ENCODE data around the gene CACNA1D.

Gene CACNA1D

DNA sequence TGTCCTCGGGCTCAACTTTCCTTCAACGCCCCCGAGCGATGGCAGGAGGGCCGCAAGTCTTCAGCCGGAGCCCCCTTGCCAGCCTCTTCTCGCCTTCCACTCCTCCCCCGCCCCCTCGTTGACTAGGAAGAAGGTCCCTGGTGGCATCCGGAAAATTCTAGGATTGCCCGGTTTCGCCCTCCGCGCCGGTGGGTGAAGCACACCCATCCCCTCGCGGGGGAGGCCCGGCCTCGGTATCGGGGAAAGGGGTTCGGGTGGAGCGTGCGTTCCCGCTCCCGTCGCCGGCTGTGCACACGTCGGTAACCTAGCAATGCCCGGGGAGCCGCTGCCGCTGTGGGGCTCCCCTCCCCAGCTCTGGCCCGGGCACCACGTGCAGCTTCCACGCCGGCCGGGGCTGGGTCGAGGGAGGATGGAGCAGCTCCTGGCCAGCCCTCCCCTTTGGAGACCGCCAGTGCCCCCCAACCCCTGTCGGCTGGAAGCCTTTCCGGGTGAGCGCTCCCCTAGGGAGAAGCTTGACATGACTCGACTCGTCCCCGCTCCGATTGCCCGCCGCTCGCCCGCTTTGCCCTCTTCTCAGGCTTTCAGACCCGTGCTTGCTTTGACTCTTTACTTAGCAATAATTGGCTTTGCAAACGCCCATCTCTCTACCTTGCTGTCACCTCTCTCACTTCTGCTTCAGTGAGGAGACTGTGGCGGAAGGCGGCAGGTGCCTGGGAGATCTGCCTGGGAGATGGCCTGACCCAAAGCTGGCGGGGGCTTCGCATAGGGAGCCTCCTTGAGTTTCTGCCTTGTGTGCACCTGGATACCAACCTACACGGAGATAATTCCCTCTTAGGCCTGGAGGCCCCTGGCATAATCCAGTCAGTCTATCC is 1.3 kb downstream of the CACNA1D start:
- no peak for DNase-seq

DNA sequence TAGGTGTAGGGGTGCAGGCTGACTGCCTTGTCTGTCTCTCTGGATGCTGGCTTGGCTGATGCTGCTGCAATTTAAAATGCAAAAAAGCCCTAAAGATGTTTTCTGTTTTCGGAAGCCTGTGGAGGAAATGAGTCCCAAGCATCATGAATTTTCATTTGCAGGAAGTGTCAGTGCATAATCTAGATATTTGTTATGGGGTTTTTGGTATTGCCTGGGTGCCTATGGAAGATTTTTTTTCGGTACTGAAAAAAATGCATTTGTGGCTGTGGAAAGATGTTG is 1.9 kb downstream of the CACNA1D start:
- no peak for DNase-seq

DNA sequence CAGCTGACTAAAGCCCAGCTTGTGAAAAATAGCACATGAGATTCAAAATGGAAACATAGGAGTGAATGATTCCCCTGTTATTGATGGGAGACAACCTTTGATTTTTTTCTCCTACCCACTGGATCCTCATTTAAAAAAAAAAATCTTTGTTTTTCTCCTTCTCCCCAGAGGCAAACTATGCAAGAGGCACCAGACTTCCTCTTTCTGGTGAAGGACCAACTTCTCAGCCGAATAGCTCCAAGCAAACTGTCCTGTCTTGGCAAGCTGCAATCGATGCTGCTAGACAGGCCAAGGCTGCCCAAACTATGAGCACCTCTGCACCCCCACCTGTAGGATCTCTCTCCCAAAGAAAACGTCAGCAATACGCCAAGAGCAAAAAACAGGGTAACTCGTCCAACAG is 2.6 kb downstream of the CACNA1D start:
- DNase-seq = no peak

DNA sequence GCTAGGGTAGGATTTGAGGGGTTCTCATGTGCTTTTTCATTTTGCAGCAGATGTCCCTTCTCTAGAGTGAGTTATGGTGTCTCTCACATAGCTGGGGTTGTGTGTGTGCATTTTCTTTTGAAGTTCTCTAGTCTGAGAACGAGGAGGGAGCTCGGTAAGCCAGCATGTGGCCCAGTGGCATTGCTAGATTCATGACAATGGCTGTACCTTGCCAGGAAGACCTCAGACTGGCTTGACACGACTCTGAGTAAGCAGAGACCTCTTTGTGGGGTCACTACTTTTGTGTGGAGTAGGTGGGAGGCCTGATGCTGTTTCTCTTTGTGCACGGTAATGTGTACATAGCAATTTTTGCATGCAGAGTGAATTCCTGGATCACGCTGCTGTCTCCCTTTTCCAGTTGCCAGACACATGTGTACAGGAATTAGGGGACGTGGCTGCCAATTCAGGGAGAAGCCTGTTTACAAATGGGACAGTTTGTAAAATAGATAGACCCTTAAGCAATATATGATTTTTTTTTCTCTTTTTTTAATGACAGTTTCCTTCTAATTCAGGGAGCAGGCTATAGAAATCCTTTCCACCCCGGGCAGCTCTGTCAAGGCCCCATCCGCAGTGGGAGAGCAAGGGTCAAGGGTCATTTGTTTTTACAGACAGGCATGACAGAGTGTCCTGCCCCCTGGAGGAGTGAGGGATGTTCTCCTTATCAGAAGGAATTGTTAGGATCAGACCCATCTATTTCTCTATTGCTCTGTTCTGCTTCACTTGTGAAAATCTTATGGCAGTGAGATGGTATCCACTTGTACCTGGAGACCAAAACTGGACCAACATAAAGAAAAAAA is 4.6 kb downstream of the CACNA1D start:
- DNase-seq = no peak

DNA sequence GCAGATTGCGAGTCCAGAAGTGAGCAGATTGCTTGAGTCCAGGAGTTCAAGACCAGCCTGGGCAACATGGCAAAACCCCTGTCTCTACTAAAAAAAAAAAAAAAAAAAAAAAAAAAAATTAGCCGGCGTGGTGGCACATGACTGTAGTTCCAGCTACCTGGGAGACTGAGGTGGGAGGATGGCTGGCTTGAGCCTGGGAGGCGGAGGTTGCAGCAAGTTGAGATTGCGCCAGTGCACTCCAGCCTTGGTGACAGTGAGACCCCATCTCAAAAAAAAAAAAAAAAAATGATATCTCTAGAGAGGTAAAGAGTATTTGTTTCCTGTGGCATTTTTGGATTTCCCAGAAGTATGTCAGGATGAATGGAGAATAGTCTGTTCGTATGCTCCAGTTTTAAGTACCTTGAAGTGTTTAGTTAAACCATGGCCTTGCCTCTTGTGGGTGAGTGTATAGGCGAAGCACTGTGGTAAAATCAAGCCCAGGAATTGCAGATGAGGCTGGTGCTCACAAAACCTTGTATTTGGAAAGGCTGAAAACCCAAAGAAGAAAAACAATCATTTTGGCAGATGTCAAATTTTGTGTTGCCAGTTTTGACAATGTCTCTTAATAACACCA is 5.9 kb downstream of the CACNA1D start:
- DNase-seq = no peak

DNA sequence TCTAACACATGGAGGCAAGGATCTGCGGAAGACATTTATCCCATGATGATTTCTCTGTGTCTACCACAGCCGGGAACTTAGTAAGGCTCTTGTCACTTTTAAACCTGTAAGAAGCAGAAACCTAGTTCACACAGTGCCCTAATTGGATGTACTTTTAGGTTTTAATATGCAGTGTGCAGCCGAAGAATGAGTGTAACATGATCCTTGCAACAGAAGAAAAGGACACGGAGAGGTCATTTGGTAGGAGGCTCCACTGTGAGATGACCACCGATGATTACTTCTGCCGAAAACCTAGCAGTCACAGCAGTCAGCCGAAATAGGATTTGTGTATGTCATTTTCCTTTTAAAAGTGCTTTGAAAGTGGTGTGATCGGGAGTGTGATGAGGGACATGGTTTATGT is 6.8 kb downstream of the CACNA1D start:
- DNase-seq = no peak

DNA sequence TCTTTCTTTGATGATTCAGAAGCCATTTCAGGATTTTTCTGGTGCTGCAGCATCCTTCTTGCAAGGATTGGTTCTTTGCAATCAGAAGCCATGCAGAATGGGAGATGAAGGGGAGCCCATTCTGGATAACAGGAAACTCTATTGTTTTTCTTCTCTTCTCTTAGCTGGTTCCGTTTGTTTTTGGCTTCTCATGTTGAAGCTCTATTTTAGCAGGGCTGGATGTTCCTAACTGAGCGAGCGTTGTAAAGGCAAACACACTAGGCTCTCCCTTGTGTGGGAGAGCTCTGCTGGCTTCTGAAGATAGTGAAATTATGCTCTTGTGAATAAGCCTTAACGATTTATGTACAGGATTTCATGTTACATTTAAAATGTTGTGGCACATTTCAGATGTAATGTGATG is 8.3 kb downstream of the CACNA1D start:
- no peak for DNase-seq

DNA sequence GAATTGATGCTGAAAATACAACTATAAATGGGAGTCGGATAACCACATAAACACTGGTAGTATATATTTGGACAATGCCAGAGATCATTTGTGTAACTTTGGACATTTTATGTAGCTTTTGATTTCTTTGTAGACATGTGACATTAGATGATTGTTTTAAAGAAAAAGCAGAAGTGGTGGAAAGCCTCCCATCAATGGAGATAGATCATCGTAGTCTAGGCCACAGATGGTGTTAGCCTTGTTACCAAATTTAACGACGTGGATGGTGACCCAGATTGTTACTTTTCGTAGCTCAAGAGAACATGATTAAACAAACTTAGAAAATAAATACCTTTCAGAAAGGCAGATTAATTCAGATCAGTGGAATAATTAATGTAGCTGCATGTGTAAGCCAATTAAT is 8.8 kb downstream of the CACNA1D start:
- no peak for DNase-seq

DNA sequence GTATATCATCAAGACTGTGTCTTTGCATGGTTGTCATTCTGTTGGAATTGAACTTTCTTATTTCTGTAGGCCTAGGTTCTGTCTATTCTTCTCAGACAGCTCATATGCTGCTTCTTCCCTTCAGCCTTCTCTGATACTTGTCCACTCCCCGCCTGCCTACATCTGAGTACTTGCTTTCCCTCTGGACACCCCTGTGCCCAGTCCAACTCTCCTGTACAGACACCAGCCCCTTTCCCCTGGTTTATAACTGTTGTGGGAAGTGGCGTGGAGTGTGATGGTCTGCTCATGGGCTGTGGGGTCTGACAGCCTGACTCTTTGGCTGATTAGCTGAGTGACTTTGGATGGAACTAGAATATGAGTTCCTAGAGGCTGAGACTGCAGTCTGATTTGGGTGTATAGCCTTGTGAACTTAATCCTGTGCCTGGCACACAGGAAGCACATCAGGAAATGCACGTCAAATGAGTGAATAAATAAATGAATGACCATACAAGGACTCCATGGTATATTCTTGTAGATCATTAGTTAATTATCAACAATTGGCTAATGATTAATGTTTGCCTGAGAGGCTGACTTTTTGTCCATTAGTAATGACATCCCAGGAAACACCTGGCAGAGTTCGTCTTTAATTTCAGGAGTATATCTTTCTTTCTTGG is 11.8 kb downstream of the CACNA1D start:
- DNase-seq = no peak

DNA sequence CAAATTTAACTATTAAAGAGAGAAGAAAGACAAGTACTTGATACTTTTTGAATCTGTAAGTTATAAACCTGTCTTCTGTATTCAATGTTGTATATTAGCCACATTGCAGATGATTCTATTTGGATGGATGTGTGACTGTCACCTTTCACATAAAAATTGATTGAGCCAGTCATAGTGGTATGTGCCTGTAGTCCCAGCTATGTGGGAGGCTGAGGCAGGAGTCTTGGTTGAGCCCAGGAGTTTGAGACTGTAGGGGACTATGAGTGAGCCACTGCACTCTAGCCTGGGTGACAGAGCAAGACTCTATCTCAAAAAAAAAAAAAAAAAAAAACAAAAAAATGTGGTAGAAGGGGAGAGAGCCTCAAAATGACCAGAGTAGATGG is 12.3 kb downstream of the CACNA1D start:
- DNase-seq = no peak

DNA sequence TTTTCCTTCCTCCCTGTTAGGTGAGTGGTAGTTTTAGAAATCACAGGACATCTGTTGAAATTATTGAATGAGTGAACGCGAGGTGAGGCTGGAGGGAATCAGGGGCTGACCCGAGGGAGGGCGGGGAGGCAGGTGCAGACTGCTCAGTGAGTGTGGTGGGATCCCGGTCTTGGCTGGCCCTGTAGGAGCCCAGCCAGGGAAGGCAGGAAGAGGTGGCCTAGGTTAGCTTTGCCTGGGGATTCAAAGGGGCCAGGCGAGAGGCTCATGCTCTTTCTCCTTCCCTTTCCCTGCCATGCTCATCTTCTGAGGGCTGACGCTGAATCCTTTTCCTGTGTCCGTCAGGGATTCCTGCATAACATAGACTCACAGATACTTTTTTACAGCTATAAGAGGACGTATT is 15.1 kb downstream of the CACNA1D start:
- no peak for DNase-seq

DNA sequence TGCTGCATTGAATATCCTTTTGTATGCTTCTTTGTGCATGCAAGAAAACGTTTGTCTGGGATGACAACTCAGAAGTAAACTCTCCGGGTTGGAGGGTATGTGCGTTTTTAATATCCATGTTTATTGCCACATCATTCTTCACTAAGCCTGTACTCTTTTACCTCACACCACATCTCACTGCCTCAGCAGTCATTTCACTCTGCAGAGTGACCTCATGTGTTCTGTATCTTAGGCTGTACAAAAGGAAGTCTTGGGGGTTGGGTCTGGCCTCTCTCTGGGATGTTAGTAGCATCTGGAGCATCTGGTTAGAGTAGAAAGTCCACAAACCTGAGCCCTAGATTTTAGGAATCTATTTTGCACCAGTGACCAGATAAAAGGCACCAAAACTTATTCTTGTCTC is 16.1 kb downstream of the CACNA1D start:
- DNase-seq = no peak

DNA sequence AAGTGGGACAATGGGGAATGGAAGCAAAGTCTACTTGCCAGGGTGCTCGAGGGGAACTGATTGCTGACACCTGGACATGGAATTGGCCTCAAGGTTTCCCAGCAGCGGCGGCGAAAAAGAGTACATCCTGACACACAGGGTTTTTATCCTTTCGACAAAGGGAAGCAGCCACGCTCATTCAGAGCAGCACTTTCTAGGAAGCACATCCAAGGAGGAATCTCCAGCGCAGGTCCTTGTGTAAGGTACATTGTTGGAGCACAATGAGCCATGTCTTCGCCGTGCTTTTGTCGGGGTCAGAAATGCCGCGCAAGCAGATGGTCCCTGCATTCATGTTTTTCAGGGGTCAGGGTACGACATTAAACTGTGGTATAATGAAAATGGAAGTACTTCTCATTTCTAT is 16.8 kb downstream of the CACNA1D start:
- no peak for DNase-seq

DNA sequence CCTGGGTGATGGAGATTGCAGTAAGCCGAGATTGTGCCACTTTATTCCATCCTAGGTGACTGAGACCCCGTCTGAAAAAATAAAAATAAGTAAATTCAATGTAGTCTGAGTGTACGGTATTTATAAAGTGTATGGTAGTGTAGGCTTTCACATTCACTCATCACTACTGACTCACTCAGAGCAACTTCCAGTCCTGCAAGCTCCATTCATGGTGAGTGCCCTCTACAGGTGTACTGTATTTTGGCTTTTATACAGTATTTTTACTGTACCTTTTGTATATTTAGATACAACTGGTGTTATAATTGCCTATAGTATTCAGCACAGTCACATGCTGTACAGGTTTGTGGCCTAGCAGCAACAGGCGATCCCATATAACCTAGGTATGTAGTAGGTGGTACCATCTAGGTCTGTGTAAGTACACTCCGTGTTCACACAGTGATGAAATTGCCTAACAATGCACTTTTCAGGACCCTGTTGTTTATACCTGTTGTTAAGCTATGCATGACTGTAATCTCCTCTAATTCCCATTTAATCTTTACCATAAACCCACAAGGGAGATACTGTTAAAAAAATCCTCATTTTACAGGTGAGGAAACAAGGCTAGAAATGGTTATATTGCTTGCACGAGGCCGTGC is 19.3 kb downstream of the CACNA1D start:
- no peak for DNase-seq

DNA sequence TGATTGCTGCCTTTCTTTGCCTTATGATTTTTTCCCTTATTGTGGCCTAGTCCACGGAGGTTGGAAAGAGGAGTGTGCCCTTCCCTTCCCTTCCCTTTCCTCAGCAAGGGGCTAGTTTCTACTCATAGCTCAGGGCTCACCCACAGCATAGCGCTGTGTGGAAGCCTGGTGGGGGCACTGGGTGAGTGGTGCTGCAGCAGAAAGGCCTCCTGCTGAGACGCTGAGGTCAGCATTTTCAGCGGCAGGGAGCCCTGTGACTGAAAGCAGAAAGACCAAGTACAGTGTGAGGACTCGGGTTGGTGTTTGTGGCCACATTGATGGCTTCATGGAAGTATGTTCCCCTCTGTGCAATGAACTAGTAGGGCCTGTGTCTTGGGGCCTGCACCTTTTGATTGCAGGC is 21.9 kb downstream of the CACNA1D start:
- no peak for DNase-seq

DNA sequence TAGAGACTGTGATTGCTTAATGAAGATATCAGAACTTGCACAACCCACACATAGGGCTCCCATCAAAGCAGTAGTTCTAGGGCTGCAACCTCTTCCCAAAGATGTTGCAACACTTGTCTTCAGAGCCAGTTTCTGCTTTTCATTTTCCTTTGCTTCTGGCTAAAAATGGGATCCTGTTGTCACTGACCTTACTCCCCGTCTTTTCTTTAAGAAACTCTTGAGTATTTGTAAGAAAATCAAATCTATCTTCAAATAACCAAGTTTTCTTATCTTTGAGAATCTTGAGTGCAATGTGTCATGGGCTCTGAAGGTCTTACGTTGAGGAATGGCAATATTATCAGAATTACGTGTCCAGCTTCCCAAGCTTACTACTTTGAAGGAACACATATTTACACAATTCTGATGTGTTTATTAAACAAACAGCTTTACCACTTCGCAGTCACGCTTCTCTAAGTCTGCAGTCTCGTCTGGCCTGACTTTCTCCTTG is 24.1 kb downstream of the CACNA1D start:
- DNase-seq = no peak

DNA sequence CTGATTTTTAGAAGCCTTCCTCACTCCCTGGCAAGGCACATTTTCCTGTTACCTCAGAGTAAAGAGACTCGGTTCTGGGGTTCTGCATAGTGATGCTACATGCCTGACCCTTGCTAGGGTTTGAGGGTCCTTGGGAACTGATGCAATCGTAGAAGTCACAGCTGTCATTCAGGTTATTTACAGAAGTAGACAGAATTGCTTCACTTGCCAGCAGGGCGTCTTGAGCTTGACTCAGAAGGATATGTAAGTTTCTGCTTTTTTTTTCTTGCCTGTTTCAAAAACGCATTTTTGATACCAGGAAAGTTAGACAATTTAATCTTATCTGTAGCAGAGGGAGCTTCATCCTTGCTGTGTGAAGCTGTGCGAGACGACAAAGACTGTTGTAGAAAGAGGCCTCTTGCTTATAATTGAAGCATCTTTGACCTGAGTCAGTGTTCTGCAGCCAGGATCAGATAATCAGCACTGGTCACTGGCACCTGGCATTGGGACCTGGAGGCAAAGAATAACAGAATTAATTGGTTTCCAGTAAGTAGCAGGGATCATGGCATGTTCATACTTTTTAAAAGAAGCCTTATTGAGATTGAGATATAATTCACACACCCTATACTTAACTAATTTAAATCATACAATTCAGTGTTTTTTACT is 24.8 kb downstream of the CACNA1D start:
- no peak for DNase-seq

DNA sequence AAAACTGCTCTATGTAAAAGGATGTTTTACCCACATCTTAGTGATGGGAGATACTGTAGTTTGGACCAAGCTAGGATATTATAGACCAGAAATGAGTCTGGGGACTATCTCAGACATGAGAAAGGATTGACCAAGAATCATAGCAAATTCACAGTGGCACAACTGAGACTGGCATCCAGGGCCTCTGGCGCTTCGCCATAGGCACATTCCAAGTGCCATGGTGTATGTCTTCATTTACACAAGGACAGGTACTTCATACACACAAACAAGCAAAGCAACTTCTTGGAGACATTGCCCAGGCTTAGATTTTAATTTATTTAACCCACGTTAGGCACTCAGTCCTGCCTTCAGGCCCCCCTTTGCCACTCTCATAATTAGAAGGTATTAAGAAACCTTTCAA is 28.9 kb downstream of the CACNA1D start:
- DNase-seq = no peak

DNA sequence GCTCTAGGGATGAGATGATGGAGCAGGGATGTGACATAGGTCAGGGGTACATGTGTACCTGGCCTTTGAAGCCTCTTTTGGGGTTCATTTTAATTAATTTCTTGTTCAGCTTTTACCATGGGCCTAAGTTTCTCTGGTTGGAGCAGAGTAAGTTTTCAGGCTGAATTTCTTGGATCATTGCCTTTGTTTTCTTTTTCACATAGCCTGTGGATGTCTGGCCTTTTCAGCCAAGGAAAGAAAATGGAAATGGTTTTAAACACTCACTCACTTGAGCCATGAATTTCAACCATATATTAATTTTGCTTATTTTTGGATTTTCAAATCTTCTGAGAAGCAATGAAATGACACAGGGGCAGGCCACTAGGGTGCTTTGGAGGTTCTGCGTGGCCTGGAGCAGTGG is 30.2 kb downstream of the CACNA1D start:
- DNase-seq = no peak

DNA sequence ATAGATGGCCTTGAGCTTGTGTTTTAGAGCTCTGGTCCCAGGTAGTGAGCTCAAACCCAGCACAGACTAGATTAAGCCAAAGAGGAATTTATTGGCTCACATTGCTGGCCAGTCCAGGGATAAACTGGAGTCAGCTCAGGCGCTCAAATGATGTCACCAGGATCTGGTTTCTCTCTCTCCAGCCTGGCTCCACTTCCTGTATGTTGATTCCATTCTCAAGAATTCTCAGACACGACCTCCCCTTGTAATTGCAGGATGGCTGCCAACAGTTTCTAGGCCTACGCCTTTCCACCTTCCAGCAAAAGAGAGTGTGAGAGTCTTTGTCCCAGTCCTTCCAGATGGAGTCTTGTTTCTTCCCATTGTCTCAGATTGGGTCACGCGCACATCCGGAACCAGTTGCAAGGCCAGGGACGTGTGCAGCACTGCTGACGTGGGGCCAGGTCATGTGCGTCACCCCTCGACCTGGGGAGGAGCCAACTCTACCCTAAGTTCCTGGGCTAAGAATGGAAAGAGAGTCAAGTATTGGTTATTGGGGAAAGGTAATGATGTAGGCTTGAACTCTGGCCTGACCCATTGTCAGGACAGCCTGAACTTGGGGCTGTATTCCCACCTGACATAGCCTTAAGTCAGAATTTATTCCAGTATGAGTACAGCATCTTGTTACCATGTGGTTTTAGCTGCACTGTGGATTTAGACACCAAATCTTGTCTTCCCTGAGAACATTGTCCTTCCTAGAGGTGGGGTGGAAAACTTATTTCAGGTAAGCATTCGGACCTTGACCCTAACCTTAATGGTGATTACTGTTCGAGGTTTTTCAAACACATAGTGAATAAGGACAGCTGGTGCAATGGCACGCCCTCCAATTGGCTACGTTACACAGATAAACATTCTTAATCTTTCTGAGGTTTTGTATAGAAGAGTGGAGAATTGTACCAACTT is 31.6 kb downstream of the CACNA1D start:
- no peak for DNase-seq

DNA sequence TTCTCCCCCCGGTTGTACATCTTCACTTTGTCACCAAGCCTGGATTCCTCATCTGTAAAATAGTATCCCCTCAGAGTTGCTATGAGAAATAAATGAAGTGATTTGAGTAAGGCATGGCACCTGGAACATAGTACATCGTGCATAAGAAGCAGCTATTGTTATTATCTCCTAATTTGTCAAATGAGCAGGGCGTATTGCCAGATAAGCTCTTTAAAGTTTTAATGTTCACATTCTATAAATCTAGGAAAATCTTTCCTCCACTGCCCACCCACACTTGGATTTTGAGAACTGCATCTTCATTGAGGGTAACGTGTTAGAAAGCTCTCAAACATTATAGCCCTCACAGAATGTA is 32.3 kb downstream of the CACNA1D start:
- no peak for DNase-seq

Data from activated naive CD4-positive, alpha-beta T cell treated with anti-CD3 and anti-CD28 coated beads, Interleukin-2, amount 50 U/mL, for 16 hours (primary cell).